Lower leg skin (tissue), 3 donors: ENCODE data around the gene TBX20.
"Not testable (repeated sequence)": the region's sequence is repeated elsewhere in the genome, so short reads cannot be mapped to it uniquely, and the experiment has no call there.

Experiments
- POLR2A ChIP-seq, 2 donors: fragments of 450-650 bp; IDR thresholded peaks; one replicate each; pipeline ENCODE4 v1.6.1; 2016 to 2017; ENCODE audit warnings: antibody characterized with exemption in 2 of 2, mild to moderate bottlenecking in 1 of 2, moderate library complexity in 1 of 2
- TF ChIP-seq, protein P1 (sequence below), 3 donors: fragments of 450-650 bp; IDR thresholded peaks; one replicate each; pipeline ENCODE4 v1.5.1; 2016; ENCODE audit warnings: antibody characterized with exemption in 3 of 3, mild to moderate bottlenecking in 3 of 3, moderate library complexity in 2 of 3

- TF ChIP-seq, protein P1, sequence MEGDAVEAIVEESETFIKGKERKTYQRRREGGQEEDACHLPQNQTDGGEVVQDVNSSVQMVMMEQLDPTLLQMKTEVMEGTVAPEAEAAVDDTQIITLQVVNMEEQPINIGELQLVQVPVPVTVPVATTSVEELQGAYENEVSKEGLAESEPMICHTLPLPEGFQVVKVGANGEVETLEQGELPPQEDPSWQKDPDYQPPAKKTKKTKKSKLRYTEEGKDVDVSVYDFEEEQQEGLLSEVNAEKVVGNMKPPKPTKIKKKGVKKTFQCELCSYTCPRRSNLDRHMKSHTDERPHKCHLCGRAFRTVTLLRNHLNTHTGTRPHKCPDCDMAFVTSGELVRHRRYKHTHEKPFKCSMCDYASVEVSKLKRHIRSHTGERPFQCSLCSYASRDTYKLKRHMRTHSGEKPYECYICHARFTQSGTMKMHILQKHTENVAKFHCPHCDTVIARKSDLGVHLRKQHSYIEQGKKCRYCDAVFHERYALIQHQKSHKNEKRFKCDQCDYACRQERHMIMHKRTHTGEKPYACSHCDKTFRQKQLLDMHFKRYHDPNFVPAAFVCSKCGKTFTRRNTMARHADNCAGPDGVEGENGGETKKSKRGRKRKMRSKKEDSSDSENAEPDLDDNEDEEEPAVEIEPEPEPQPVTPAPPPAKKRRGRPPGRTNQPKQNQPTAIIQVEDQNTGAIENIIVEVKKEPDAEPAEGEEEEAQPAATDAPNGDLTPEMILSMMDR (IDR thresholded peaks at IDR 0.05), result not testable (repeated sequence)
- not testable (repeated sequence) for TF ChIP-seq POLR2A (IDR thresholded peaks at IDR 0.05)
These were observed 38.8 kb downstream of the TBX20 start for GRCh38 chr7:35215063-35215462.
